ENCODE data around the gene ITGB2.

GRCh38 chr21:44905728-44906090 lies 15.0 kb downstream of the ITGB2 start:
- TF ChIP-seq POLR2AphosphoS5 (IDR thresholded peaks at IDR 0.05; ENCODE audit: low read depth, low read length) = no peak
- TF ChIP-seq TAF1 (IDR thresholded peaks at IDR 0.05; ENCODE audit: borderline replicate concordance, insufficient read depth, low read length) = no peak
- TF ChIP-seq, protein P1, sequence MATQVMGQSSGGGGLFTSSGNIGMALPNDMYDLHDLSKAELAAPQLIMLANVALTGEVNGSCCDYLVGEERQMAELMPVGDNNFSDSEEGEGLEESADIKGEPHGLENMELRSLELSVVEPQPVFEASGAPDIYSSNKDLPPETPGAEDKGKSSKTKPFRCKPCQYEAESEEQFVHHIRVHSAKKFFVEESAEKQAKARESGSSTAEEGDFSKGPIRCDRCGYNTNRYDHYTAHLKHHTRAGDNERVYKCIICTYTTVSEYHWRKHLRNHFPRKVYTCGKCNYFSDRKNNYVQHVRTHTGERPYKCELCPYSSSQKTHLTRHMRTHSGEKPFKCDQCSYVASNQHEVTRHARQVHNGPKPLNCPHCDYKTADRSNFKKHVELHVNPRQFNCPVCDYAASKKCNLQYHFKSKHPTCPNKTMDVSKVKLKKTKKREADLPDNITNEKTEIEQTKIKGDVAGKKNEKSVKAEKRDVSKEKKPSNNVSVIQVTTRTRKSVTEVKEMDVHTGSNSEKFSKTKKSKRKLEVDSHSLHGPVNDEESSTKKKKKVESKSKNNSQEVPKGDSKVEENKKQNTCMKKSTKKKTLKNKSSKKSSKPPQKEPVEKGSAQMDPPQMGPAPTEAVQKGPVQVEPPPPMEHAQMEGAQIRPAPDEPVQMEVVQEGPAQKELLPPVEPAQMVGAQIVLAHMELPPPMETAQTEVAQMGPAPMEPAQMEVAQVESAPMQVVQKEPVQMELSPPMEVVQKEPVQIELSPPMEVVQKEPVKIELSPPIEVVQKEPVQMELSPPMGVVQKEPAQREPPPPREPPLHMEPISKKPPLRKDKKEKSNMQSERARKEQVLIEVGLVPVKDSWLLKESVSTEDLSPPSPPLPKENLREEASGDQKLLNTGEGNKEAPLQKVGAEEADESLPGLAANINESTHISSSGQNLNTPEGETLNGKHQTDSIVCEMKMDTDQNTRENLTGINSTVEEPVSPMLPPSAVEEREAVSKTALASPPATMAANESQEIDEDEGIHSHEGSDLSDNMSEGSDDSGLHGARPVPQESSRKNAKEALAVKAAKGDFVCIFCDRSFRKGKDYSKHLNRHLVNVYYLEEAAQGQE (IDR thresholded peaks at IDR 0.05; ENCODE audit: insufficient read depth in 1 of 2, low read depth in 2 of 2, low read length in 2 of 2) = no peak
- TF ChIP-seq SIN3A (IDR thresholded peaks at IDR 0.05; ENCODE audit: borderline replicate concordance, insufficient read depth, low read length) = no peak

Data from PFSK-1 (cell line).